Kidney glomerular epithelial cell (primary cell): ENCODE measurements around the gene REP15.
"Not testable (repeated sequence)": the region's sequence is repeated elsewhere in the genome, so short reads cannot be mapped to it uniquely, and the experiment has no call there.

ENCODE experiments used
- DNase-seq: peaks from one replicate; lab custom pipeline; 2025; lab: John Stamatoyannopoulos, UW

Gene REP15

GRCh38 chr12:27696293-27696652, at the start of gene REP15:
REP15 (plus strand) TSS chr12:27696447; CDS start chr12:27696563, 116 bp downstream.
- no peak for DNase-seq

GRCh38 chr12:27650011-27650410, 46.2 kb upstream of the REP15 start:
- DNase-seq, result no peak

GRCh38 chr12:27651201-27651600, 45.0 kb upstream of the REP15 start:
- DNase-seq, result no peak

- DNase-seq, result peak; percentile 59
These were observed 44.0 kb upstream of the REP15 start for GRCh38 chr12:27652174-27652763.

- no peak for DNase-seq
These were observed 42.6 kb upstream of the REP15 start for GRCh38 chr12:27653661-27654060.

GRCh38 chr12:27655476-27655875, 40.8 kb upstream of the REP15 start:
- not testable (repeated sequence) for DNase-seq

- DNase-seq, result no peak
These were observed 39.0 kb upstream of the REP15 start for GRCh38 chr12:27657296-27657695.

- DNase-seq, result no peak
These were observed 30.5 kb upstream of the REP15 start for GRCh38 chr12:27665704-27666103.

- no peak for DNase-seq
These were observed 29.7 kb upstream of the REP15 start for GRCh38 chr12:27666510-27666909.

- no peak for DNase-seq
These were observed 28.7 kb upstream of the REP15 start for GRCh38 chr12:27667540-27667939.

GRCh38 chr12:27672051-27672450, 24.2 kb upstream of the REP15 start:
- no peak for DNase-seq

GRCh38 chr12:27672643-27673042, 23.6 kb upstream of the REP15 start:
- no peak for DNase-seq

- no peak for DNase-seq
These were observed 23.0 kb upstream of the REP15 start for GRCh38 chr12:27673101-27673718.

GRCh38 chr12:27674989-27675388, 21.3 kb upstream of the REP15 start:
- no peak for DNase-seq

- DNase-seq, result no peak
These were observed 15.6 kb upstream of the REP15 start for GRCh38 chr12:27680619-27681018.

- no peak for DNase-seq
These were observed 13.7 kb upstream of the REP15 start for GRCh38 chr12:27682534-27682933.

GRCh38 chr12:27685274-27685673, 11.0 kb upstream of the REP15 start:
- DNase-seq, result no peak

GRCh38 chr12:27686147-27686546, 10.1 kb upstream of the REP15 start:
- no peak for DNase-seq

GRCh38 chr12:27688671-27689070, 7.6 kb upstream of the REP15 start:
- DNase-seq, result no peak

- DNase-seq, result no peak
These were observed 6.6 kb upstream of the REP15 start for GRCh38 chr12:27689558-27690180.

- DNase-seq, result no peak
These were observed 2.8 kb upstream of the REP15 start for GRCh38 chr12:27693403-27693802.

- no peak for DNase-seq
These were observed 523 bp upstream of the REP15 start for GRCh38 chr12:27695556-27696292.
